Neural cell (in vitro differentiated cells): ENCODE data around the gene ELMO1. TPM values are rescaled to one million over a fixed set of nuclear protein-coding genes. Genes with fewer than 3 reads are reported as not detected.

Experiments
- H2AFZ ChIP-seq: fragments of 200-600, 300-800 bp; sonication (generic), shearing (Covaris generic); 2 replicates; pipeline ENCODE4 v1.6.0; 2014; ENCODE audit warnings: low read depth, mild to moderate bottlenecking, antibody characterized with exemption, low read length, moderate library complexity
- H3F3A ChIP-seq: fragments of 200-600 bp; shearing (Covaris generic); 2 replicates; pipeline ENCODE4 v1.6.1; 2016; ENCODE audit warnings: mild to moderate bottlenecking, moderate library complexity, mixed read lengths, antibody characterized with exemption, low read length; ENCODE audit not compliant: insufficient read depth, poor library complexity, severe bottlenecking
- H3K27ac ChIP-seq: fragments of 200-600, 300-800 bp; sonication (generic), shearing (Covaris generic); 2 replicates; pipeline ENCODE4 v1.5.1; 2014; ENCODE audit warnings: mild to moderate bottlenecking, low read length, moderate library complexity
- H3K27me3 ChIP-seq: fragments of 300-800, 200-600 bp; sonication (generic), shearing (Covaris generic); 2 replicates; pipeline ENCODE4 v1.6.0; 2014; ENCODE audit warnings: mild to moderate bottlenecking, low read depth, low read length, moderate library complexity; ENCODE audit not compliant: insufficient read depth
- H3K36me3 ChIP-seq: fragments of 300-800, 200-600 bp; sonication (generic), shearing (Covaris generic); 2 replicates; pipeline ENCODE4 v1.5.1; 2014; ENCODE audit warnings: mild to moderate bottlenecking, antibody characterized with exemption, low read length, moderate library complexity; ENCODE audit not compliant: insufficient read depth
- H3K4me2 ChIP-seq: fragments of 300-800, 200-600 bp; sonication (generic), shearing (Covaris generic); 2 replicates; pipeline ENCODE4 v1.6.0; 2014; ENCODE audit warnings: mild to moderate bottlenecking, low read length
- H3K4me3 ChIP-seq: fragments of 300-800, 200-600 bp; sonication (generic), shearing (Covaris generic); 2 replicates; pipeline ENCODE4 v1.5.1; 2014; ENCODE audit warnings: mild to moderate bottlenecking, low read length, moderate library complexity
- H3K79me2 ChIP-seq: fragments of 200-600 bp; shearing (Covaris generic); replicated peaks from 2 replicates; pipeline ENCODE4 v1.6.0; 2014; ENCODE audit warnings: mild to moderate bottlenecking, low read length, moderate library complexity; ENCODE audit not compliant: insufficient read depth
- H3K9ac ChIP-seq: fragments of 300-800, 200-600 bp; sonication (generic), shearing (Covaris generic); 2 replicates; pipeline ENCODE4 v1.6.1; 2016; ENCODE audit warnings: mild to moderate bottlenecking, low read length, mixed read lengths
- H3K9me2 ChIP-seq: fragments of 200-600 bp; shearing (Covaris generic); 2 replicates; pipeline ENCODE4 v1.6.1; 2016; ENCODE audit warnings: mild to moderate bottlenecking, low read length, mixed read lengths; ENCODE audit not compliant: insufficient read depth
- H3K9me3 ChIP-seq: fragments of 200-600, 300-800 bp; sonication (generic), shearing (Covaris generic); 2 replicates; pipeline ENCODE4 v1.6.1; 2016; ENCODE audit warnings: mild to moderate bottlenecking, mixed run types, low read length, moderate library complexity, mixed read lengths
- H4K20me1 ChIP-seq: fragments of 200-600 bp; shearing (Covaris generic); 2 replicates; pipeline ENCODE4 v1.6.1; 2016; ENCODE audit warnings: mild to moderate bottlenecking, mixed run types; ENCODE audit not compliant: insufficient read depth
- EP300 ChIP-seq: fragments of 450-650 bp; conservative IDR thresholded peaks from 2 replicates; pipeline ENCODE4 v1.6.1; 2014; ENCODE audit warnings: antibody characterized with exemption, mild to moderate bottlenecking, moderate library complexity; ENCODE audit not compliant: poor library complexity, severe bottlenecking
- EZH2 ChIP-seq: fragments of 200-600, 300-800 bp; shearing (Covaris generic), sonication (generic); IDR thresholded peaks from 2 replicates; pipeline ENCODE4 v1.6.1; 2014; ENCODE audit warnings: antibody characterized with exemption, low read length, borderline replicate concordance, mild to moderate bottlenecking; ENCODE audit not compliant: insufficient read depth, poor library complexity, severe bottlenecking
- MXI1 ChIP-seq: fragments of 450-650 bp; conservative IDR thresholded peaks from 2 replicates; pipeline ENCODE4 v1.6.1; 2014; ENCODE audit warnings: antibody characterized with exemption, mild to moderate bottlenecking; ENCODE audit not compliant: poor library complexity, severe bottlenecking
- POLR2AphosphoS5 ChIP-seq: IDR thresholded peaks from 2 replicates; pipeline ENCODE4 v1.6.1; 2012
- RAD21 ChIP-seq: fragments of 450-650 bp; conservative IDR thresholded peaks from 2 replicates; pipeline ENCODE4 v1.6.1; 2014; ENCODE audit warnings: antibody characterized with exemption, mild to moderate bottlenecking, moderate library complexity
- SMC3 ChIP-seq: fragments of 450-650 bp; conservative IDR thresholded peaks from 2 replicates; pipeline ENCODE4 v1.6.1; 2014; ENCODE audit warnings: antibody characterized with exemption, mild to moderate bottlenecking, moderate library complexity; ENCODE audit not compliant: poor library complexity
- TAF1 ChIP-seq: IDR thresholded peaks from 2 replicates; pipeline ENCODE4 v1.6.1; 2012; ENCODE audit warnings: low read depth
- polyA plus RNA-seq: library from polyadenylated mRNA; depleted of rRNA; stranded (reverse); fragments of >200 nt; gene quantifications from 2 replicates; pipeline ENCODE4 v1.2.3, GENCODE V29; 2014
- TF ChIP-seq, protein P1 (sequence below): fragments of 450-650 bp; IDR thresholded peaks from 2 replicates; pipeline ENCODE4 v1.5.1; 2014; ENCODE audit warnings: antibody characterized with exemption, mild to moderate bottlenecking, moderate library complexity; ENCODE audit not compliant: poor library complexity, severe bottlenecking
- TF ChIP-seq, protein P2 (sequence below): IDR thresholded peaks from 2 replicates; pipeline ENCODE4 v1.6.1; 2012; ENCODE audit warnings: borderline replicate concordance

ELMO1 gene
- polyA plus RNA-seq, 1 donor from 2014 or later = 12.2 TPM

DNA sequence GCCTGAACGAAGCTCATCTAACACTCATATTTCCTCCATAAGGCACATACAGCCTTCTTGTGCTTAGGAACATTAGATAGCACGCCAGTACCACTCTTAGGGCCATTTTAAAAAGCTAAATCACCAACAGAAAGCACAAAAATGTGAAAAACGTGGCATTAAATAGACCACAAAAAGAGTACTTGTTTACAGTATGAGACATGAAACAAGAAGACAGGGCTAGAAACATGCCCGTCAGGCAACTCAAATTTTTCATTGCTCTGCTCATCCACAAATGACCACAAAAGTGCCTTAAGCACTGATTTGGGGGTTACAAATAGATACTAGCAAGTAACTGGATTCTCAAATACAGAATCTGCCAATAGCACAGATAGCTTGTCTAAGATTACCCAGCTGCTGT lies 67.8 kb downstream of the ELMO1 start:
- Histone ChIP-seq H3K79me2 (no peaks in the 10 kb centered on the region), H2AFZ (no peak overlapping the region), H3K9ac (no peak overlapping the region), H3K27ac (no peak overlapping the region), H3K4me2 (no peak overlapping the region), H4K20me1 (no peaks in the 10 kb centered on the region), H3K9me3 (peaks cover 5% of the 10 kb centered on the region), H3K36me3 (no peaks in the 10 kb centered on the region), H3K9me2 (no peaks in the 10 kb centered on the region), H3F3A (no peaks in the 10 kb centered on the region), H3K27me3 (no peaks in the 10 kb centered on the region), H3K4me3 (no peak overlapping the region)
- no peak for TF ChIP-seq RAD21
- TF ChIP-seq, protein P1, sequence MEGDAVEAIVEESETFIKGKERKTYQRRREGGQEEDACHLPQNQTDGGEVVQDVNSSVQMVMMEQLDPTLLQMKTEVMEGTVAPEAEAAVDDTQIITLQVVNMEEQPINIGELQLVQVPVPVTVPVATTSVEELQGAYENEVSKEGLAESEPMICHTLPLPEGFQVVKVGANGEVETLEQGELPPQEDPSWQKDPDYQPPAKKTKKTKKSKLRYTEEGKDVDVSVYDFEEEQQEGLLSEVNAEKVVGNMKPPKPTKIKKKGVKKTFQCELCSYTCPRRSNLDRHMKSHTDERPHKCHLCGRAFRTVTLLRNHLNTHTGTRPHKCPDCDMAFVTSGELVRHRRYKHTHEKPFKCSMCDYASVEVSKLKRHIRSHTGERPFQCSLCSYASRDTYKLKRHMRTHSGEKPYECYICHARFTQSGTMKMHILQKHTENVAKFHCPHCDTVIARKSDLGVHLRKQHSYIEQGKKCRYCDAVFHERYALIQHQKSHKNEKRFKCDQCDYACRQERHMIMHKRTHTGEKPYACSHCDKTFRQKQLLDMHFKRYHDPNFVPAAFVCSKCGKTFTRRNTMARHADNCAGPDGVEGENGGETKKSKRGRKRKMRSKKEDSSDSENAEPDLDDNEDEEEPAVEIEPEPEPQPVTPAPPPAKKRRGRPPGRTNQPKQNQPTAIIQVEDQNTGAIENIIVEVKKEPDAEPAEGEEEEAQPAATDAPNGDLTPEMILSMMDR = no peak
- TF ChIP-seq TAF1 = no peak
- no peak for TF ChIP-seq POLR2AphosphoS5
- no peak for TF ChIP-seq EZH2
- TF ChIP-seq MXI1 = no peak
- TF ChIP-seq SMC3 = no peak
- TF ChIP-seq, protein P2, sequence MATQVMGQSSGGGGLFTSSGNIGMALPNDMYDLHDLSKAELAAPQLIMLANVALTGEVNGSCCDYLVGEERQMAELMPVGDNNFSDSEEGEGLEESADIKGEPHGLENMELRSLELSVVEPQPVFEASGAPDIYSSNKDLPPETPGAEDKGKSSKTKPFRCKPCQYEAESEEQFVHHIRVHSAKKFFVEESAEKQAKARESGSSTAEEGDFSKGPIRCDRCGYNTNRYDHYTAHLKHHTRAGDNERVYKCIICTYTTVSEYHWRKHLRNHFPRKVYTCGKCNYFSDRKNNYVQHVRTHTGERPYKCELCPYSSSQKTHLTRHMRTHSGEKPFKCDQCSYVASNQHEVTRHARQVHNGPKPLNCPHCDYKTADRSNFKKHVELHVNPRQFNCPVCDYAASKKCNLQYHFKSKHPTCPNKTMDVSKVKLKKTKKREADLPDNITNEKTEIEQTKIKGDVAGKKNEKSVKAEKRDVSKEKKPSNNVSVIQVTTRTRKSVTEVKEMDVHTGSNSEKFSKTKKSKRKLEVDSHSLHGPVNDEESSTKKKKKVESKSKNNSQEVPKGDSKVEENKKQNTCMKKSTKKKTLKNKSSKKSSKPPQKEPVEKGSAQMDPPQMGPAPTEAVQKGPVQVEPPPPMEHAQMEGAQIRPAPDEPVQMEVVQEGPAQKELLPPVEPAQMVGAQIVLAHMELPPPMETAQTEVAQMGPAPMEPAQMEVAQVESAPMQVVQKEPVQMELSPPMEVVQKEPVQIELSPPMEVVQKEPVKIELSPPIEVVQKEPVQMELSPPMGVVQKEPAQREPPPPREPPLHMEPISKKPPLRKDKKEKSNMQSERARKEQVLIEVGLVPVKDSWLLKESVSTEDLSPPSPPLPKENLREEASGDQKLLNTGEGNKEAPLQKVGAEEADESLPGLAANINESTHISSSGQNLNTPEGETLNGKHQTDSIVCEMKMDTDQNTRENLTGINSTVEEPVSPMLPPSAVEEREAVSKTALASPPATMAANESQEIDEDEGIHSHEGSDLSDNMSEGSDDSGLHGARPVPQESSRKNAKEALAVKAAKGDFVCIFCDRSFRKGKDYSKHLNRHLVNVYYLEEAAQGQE = no peak
- no peak for TF ChIP-seq EP300

DNA sequence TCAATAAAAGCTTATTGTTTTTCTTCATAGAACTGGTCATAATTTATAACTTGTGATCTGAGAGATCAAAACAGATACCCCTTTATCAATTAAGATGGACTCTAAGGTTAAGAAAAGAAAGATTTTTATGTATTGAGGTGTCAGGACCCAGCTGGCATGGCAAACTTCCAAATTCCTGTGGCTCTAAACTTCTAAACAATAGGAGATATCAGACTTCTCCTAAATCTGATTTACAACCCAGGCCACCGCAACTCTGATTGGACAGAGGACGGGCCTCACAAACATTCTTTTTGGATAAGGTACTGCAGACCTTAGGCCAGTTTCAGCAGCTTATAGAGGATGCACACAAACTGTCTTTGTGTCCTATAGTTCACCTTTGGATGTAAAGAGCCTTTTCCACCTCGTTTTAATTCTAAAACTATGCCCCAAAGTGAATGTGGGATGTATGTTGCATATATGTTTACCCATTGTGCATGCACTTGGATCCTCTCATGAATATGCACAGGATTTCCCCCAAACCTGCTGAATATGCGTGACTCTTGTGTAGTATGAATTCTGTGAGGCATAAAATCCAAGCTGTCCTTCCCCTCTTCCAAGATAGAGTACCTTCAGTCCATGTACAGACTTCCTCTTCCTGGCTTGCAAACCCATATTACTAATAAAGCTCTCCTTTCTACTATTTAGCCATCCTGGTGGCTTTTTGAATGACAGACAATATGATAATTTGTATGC lies 69.0 kb downstream of the ELMO1 start:
- Histone ChIP-seq H3K79me2 (no peaks in the 10 kb centered on the region), H3K27me3 (no peaks in the 10 kb centered on the region), H3F3A (no peaks in the 10 kb centered on the region), H3K9me2 (no peaks in the 10 kb centered on the region), H3K9ac (no peak overlapping the region), H3K36me3 (no peaks in the 10 kb centered on the region), H3K27ac (no peak overlapping the region), H3K9me3 (peaks cover 5% of the 10 kb centered on the region), H4K20me1 (no peaks in the 10 kb centered on the region), H2AFZ (no peak overlapping the region), H3K4me3 (no peak overlapping the region), H3K4me2 (no peak overlapping the region)
- TF ChIP-seq RAD21 (no peak), POLR2AphosphoS5 (no peak), SMC3 (no peak), TAF1 (no peak), MXI1 (no peak), EP300 (no peak), EZH2 (no peak)
- TF ChIP-seq, protein P2 = no peak
- TF ChIP-seq, protein P1 = no peak
